Measurements from ENCODE around the gene RPL35. TPM values are rescaled to one million over a fixed set of nuclear protein-coding genes. Genes with fewer than 3 reads are reported as not detected.

Gene RPL35
- total RNA-seq, 4 donors from 2014 or later: 2,721 to 5,210 (median 3,159) TPM

- no peak for DNase-seq (ENCODE audit: low spot score in 2 of 2)
- H3K4me3 ChIP-seq (ENCODE audit: low read depth, poor library complexity, severe bottlenecking): no peak overlapping the region
- intact Hi-C loops (cut with DNase I; ENCODE audit: low total_unique reads): no loop called here
- TF ChIP-seq POLR2A (IDR thresholded peaks at IDR 0.05) (no peak), CTCF (IDR thresholded peaks at IDR 0.05) (no peak)
- 64 to 81% methylated on average over 11 of the region's 11 CpGs for WGBS, 2 donors
Observed at GRCh38 chr9:124871156-124871561, 9.4 kb upstream of the RPL35 start.

- TF ChIP-seq POLR2A (IDR thresholded peaks at IDR 0.05) (no peak), CTCF (IDR thresholded peaks at IDR 0.05) (no peak)
- 43 to 47% methylated on average over 6 of the region's 6 CpGs for WGBS, 2 donors
- intact Hi-C loops (cut with DNase I; ENCODE audit: low total_unique reads): no loop called here
- H3K4me3 ChIP-seq (ENCODE audit: low read depth, poor library complexity, severe bottlenecking): no peak overlapping the region
- DNase-seq (ENCODE audit: low spot score in 2 of 2): no peak
Observed at GRCh38 chr9:124870723-124871122, 9.0 kb upstream of the RPL35 start.

- whole genome bisulfite sequencing, 2 donors: 4 to 5% methylated on average over 12 of the region's 12 CpGs
- no peak for DNase-seq (ENCODE audit: low spot score in 2 of 2)
Observed at GRCh38 chr9:124869986-124870560, 8.3 kb upstream of the RPL35 start.

GRCh38 chr9:124869466-124869985 is 7.8 kb upstream of the RPL35 start:
- TF ChIP-seq CTCF (IDR thresholded peaks at IDR 0.05): no peak
- TF ChIP-seq POLR2A (IDR thresholded peaks at IDR 0.05): no peak

More at GRCh38 chr9:124869986-124870560, 8.3 kb upstream of the RPL35 start:
- H3K4me3 ChIP-seq (ENCODE audit: low read depth, poor library complexity, severe bottlenecking): peak overlapping the region; percentile 94
- intact Hi-C loops (cut with DNase I; ENCODE audit: low total_unique reads): no loop called here
- TF ChIP-seq POLR2A (IDR thresholded peaks at IDR 0.05): no peak
- TF ChIP-seq CTCF (IDR thresholded peaks at IDR 0.05): no peak

GRCh38 chr9:124868511-124869465 is 7.0 kb upstream of the RPL35 start:
- peak; percentile 68 to 96 for DNase-seq (ENCODE audit: low spot score in 2 of 2)
- TF ChIP-seq CTCF (IDR thresholded peaks at IDR 0.05): no peak
- peak in 1 of 2 donors; percentile 78 for TF ChIP-seq POLR2A (IDR thresholded peaks at IDR 0.05)
- intact Hi-C loops (cut with DNase I; ENCODE audit: low total_unique reads): no loop called here
- H3K4me3 ChIP-seq (ENCODE audit: low read depth, poor library complexity, severe bottlenecking): peak overlapping the region; percentile 94
- 0 to 1% methylated on average over 42 to 47 of the region's 101 CpGs for WGBS, 2 donors

More at GRCh38 chr9:124869466-124869985, 7.8 kb upstream of the RPL35 start:
- peak overlapping the region; percentile 94 for H3K4me3 ChIP-seq (ENCODE audit: low read depth, poor library complexity, severe bottlenecking)
- WGBS, 2 donors: 0 to 1% methylated on average over 36 to 39 of the region's 41 CpGs
- DNase-seq (ENCODE audit: low spot score in 2 of 2): peak in 1 of 2 donors; percentile 91
- intact Hi-C loops (cut with DNase I; ENCODE audit: low total_unique reads): no loop called here

Data from lower leg skin (tissue), 4 donors.